Left lung (tissue), 10 donors: Measurements from ENCODE around the gene SF3B3. TPM values are rescaled to one million over a fixed set of nuclear protein-coding genes. Genes with fewer than 3 reads are reported as not detected.
A peak's percentile ranks its signal among the peaks of the same experiment; 100 is the strongest.

Experiments
- ATAC-seq: fragments of 200-7000 bp; cut with Tn5 transposase; one replicate; pipeline ENCODE4 v1.9.1; 2020; ENCODE audit warnings: moderate library complexity
- DNase-seq, 4 donors: peaks; one replicate each; pipeline ENCODE4 v3.0.0-alpha.2; 2013 to 2020
- H3K27ac ChIP-seq, 2 donors: fragments of 200-600 bp; sonication (generic) in 1 of 2; one replicate each; pipeline versions ENCODE4 v1.5.0 to v1.8.0; 2020 to 2021
- H3K27me3 ChIP-seq, 2 donors: fragments of 200-600 bp; sonication (generic) in 1 of 2; one replicate each; pipeline versions ENCODE4 v1.5.0 to v1.8.0; 2020 to 2021
- H3K36me3 ChIP-seq, 2 donors: fragments of 200-600 bp; sonication (generic) in 1 of 2; one replicate each; pipeline versions ENCODE4 v1.5.0 to v1.8.0; 2020 to 2021
- H3K4me1 ChIP-seq, 2 donors: fragments of 200-600 bp; one replicate each; pipeline ENCODE4 v1.8.0; 2021
- H3K4me3 ChIP-seq, 2 donors: fragments of 200-600 bp; sonication (generic) in 1 of 2; one replicate each; pipeline versions ENCODE4 v1.5.0 to v1.8.0; 2020 to 2021; ENCODE audit warnings: mild to moderate bottlenecking in 1 of 2
- H3K9me3 ChIP-seq, 2 donors: fragments of 200-600 bp; sonication (generic) in 1 of 2; one replicate each; pipeline versions ENCODE4 v1.5.0 to v1.8.0; 2020 to 2021
- CTCF ChIP-seq, 2 donors: fragments of 200-600 bp; sonication (generic) in 1 of 2; IDR thresholded peaks; one replicate each; pipeline versions ENCODE4 v1.5.0 to v1.8.0; 2021; ENCODE audit warnings: antibody characterized with exemption in 2 of 2
- intact Hi-C, 2 donors: fragments of 100-400 bp; cut with DNase I; formaldehyde crosslinking; loops; one replicate each; pipeline versions ENCODE4 v1.11.2 to v1.14.2; 2022
- polyA plus RNA-seq, 6 donors: library from polyadenylated mRNA; unstranded; fragments of 120-200 nt; gene quantifications; one replicate each; pipeline ENCODE4 v1.2.1, GENCODE V29; 2013; ENCODE audit not compliant: insufficient read length in 6 of 6
- total RNA-seq, 2 donors: library from RNA; stranded (reverse); fragmentation: NEBNext Ultra II Directional; extraction: Animal tissue kit (Norgen Biotek cat#: 25700); gene quantifications; one replicate each; pipeline ENCODE4 v1.2.1, GENCODE V29; 2021
- donor health status: DM: no; HTN: yes; CAD: no.
- donor health status: DM: no; HTN: no; CAD: no.

The SF3B3 gene
- total and polyA plus RNA-seq, 8 donors = 210 to 396 (median 366) TPM

- H3K36me3 ChIP-seq = peaks cover 0 to 32% of the 10 kb centered on the region in 2 donors
- peaks cover 14 to 38% of the 10 kb centered on the region in 2 donors for H3K4me1 ChIP-seq
- DNase-seq (peak in 1 of 4 donors; percentile 4), ATAC-seq (no peak)
- no peak overlapping the region for H3K4me3 ChIP-seq
- no peaks in the 10 kb centered on the region for H3K9me3 ChIP-seq
- no peaks in the 10 kb centered on the region for H3K27me3 ChIP-seq
- no peak for TF ChIP-seq CTCF (IDR thresholded peaks at IDR 0.05)
- intact Hi-C loops = no loop called here
- H3K27ac ChIP-seq = no peak overlapping the region
These were observed 53.7 kb downstream of the SF3B3 start for GRCh38 chr16:70577256-70577698.

- Histone ChIP-seq H3K27ac (no peak overlapping the region), H3K4me3 (no peak overlapping the region), H3K4me1 (peaks cover 12 to 30% of the 10 kb centered on the region in 2 donors), H3K27me3 (no peaks in the 10 kb centered on the region), H3K36me3 (peaks cover 0 to 25% of the 10 kb centered on the region in 2 donors), H3K9me3 (no peaks in the 10 kb centered on the region)
- ATAC-seq (no peak), DNase-seq (no peak)
- TF ChIP-seq CTCF (IDR thresholded peaks at IDR 0.05) = no peak
- intact Hi-C loops = no loop called here
These were observed 54.4 kb downstream of the SF3B3 start for GRCh38 chr16:70578035-70578434.

DNA sequence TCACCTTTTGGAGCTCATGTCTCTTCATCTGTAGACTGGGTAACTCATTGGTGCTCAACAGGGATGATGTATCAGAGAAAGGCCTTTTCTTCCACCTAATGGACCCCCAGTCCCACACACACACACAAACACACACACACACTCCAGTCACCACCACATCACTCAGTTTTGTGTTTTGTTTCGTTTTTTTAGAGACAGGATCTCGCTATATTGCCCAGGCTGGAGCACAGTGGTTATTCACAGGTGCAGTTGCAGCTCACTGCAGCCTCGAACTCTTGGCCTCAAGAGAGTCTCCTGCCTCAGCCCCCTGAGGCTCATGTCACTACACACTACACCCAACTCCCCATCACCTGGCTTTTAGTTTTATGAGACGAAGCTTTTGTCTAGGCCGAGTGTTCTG, 55.6 kb downstream of the SF3B3 start:
- Histone ChIP-seq H3K27me3 (no peaks in the 10 kb centered on the region), H3K4me1 (peaks cover 0 to 18% of the 10 kb centered on the region in 2 donors), H3K36me3 (peaks cover 0 to 13% of the 10 kb centered on the region in 2 donors), H3K9me3 (no peaks in the 10 kb centered on the region), H3K27ac (no peak overlapping the region), H3K4me3 (no peak overlapping the region)
- DNase-seq (no peak), ATAC-seq (no peak)
- TF ChIP-seq CTCF (IDR thresholded peaks at IDR 0.05) = no peak
- intact Hi-C loops = no loop called here

GRCh38 chr16:70579648-70580630, 56.3 kb downstream of the SF3B3 start:
- peak; percentile 82 for ATAC-seq
- H3K4me1 ChIP-seq = peaks cover 0 to 16% of the 10 kb centered on the region in 2 donors
- H3K36me3 ChIP-seq = peaks cover 0 to 6% of the 10 kb centered on the region in 2 donors
- no peak for TF ChIP-seq CTCF (IDR thresholded peaks at IDR 0.05)
- no peak overlapping the region for H3K4me3 ChIP-seq
- H3K27ac ChIP-seq = no peak overlapping the region
- no peaks in the 10 kb centered on the region for H3K9me3 ChIP-seq
- intact Hi-C loops = no loop called here
- peak in 1 of 4 donors; percentile 40 for DNase-seq
- no peaks in the 10 kb centered on the region for H3K27me3 ChIP-seq

DNA sequence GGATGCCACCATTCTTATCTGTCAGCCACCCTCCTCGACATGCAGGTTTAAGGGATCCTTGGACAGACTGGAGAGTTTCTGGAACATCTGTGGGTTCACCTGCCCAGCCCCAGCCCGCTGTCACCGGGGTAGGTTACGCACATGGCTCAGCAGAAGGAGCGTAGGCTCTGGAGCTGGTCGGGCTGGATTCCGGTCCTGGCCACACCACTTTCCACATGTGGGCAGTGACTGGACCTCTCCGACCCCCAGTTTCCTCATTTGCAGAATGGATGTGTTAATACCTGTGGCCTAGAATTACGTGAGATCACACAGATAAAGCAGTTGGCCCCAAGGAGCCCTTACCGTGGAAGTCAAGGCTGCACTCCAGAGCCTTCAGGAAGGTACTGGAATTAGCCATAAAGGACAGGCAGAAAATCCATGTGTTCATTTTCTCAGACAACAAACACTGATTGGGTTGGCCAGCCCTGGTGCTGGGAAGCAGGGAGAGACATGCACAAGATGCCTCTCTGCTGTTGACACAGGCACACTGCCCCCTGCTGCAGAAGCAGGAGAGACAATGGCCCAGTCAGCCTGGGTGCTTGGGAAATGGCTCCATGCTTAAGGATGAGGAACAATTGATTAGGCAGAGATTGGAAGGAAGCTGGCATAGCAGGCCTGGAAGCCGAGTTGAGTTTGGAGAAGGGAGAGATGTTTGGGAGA, 58.8 kb downstream of the SF3B3 start:
- no peaks in the 10 kb centered on the region for H3K36me3 ChIP-seq
- H3K4me1 ChIP-seq = no peaks in the 10 kb centered on the region
- H3K4me3 ChIP-seq = no peak overlapping the region
- intact Hi-C loops = no loop called here
- no peak overlapping the region for H3K27ac ChIP-seq
- TF ChIP-seq CTCF (IDR thresholded peaks at IDR 0.05) = no peak
- H3K9me3 ChIP-seq = no peaks in the 10 kb centered on the region
- ATAC-seq (no peak), DNase-seq (no peak)
- H3K27me3 ChIP-seq = no peaks in the 10 kb centered on the region
